Stimulated activated naive CD8-positive, alpha-beta T cell treated with anti-CD3 and anti-CD28 coated beads, Interleukin-15, Interleukin-2, amounts not matched to agents 100 ng/mL and 50 ng/mL, for 24 hours (primary cell): ENCODE results near the gene CYB5A.

Experiments used
- H3K27ac Mint-ChIP-seq: one replicate; pipeline ENCODE4 v1.8.0; 2021; ENCODE audit warnings: mild to moderate bottlenecking, mixed read lengths
- H3K27me3 Mint-ChIP-seq: one replicate; pipeline ENCODE4 v1.8.0; 2021; ENCODE audit warnings: mixed read lengths
- H3K36me3 Mint-ChIP-seq: one replicate; pipeline ENCODE4 v1.8.0; 2021; ENCODE audit warnings: low read depth, mixed read lengths
- H3K4me1 Mint-ChIP-seq: one replicate; pipeline ENCODE4 v1.8.0; 2021; ENCODE audit warnings: low read depth, mixed read lengths
- H3K4me3 Mint-ChIP-seq: one replicate; pipeline ENCODE4 v1.8.0; 2021; ENCODE audit warnings: mild to moderate bottlenecking, mixed read lengths
- H3K9me3 Mint-ChIP-seq: one replicate; pipeline ENCODE4 v1.8.0; 2021; ENCODE audit warnings: mixed read lengths

The CYB5A gene

GRCh38 chr18:74229891-74230290 lies 61.9 kb downstream of the CYB5A start:
- Mint-ChIP-seq H3K4me3 (no peak overlapping the region), H3K27ac (no peak overlapping the region), H3K4me1 (no peaks in the 10 kb centered on the region), H3K36me3 (no peaks in the 10 kb centered on the region), H3K9me3 (no peaks in the 10 kb centered on the region), H3K27me3 (no peaks in the 10 kb centered on the region)

GRCh38 chr18:74229005-74229404 lies 62.8 kb downstream of the CYB5A start:
- no peaks in the 10 kb centered on the region for H3K4me1 Mint-ChIP-seq
- H3K27ac Mint-ChIP-seq = no peak overlapping the region
- H3K36me3 Mint-ChIP-seq = no peaks in the 10 kb centered on the region
- H3K4me3 Mint-ChIP-seq = no peak overlapping the region
- H3K27me3 Mint-ChIP-seq = no peaks in the 10 kb centered on the region
- H3K9me3 Mint-ChIP-seq = no peaks in the 10 kb centered on the region

- Mint-ChIP-seq H3K36me3 (no peaks in the 10 kb centered on the region), H3K27ac (no peak overlapping the region), H3K4me1 (no peaks in the 10 kb centered on the region), H3K27me3 (no peaks in the 10 kb centered on the region), H3K9me3 (no peaks in the 10 kb centered on the region), H3K4me3 (no peak overlapping the region)
These were observed 63.5 kb downstream of the CYB5A start for GRCh38 chr18:74228312-74228711.

GRCh38 chr18:74226666-74227065 lies 65.1 kb downstream of the CYB5A start:
- Mint-ChIP-seq H3K36me3 (no peaks in the 10 kb centered on the region), H3K4me1 (no peaks in the 10 kb centered on the region), H3K27me3 (no peaks in the 10 kb centered on the region), H3K27ac (no peak overlapping the region), H3K4me3 (no peak overlapping the region), H3K9me3 (no peaks in the 10 kb centered on the region)

- Mint-ChIP-seq H3K4me3 (no peak overlapping the region), H3K27ac (no peak overlapping the region), H3K9me3 (no peaks in the 10 kb centered on the region), H3K27me3 (no peaks in the 10 kb centered on the region), H3K36me3 (no peaks in the 10 kb centered on the region), H3K4me1 (no peaks in the 10 kb centered on the region)
These were observed 65.6 kb downstream of the CYB5A start for GRCh38 chr18:74226156-74226555.

- Mint-ChIP-seq H3K27me3 (no peaks in the 10 kb centered on the region), H3K36me3 (no peaks in the 10 kb centered on the region), H3K4me3 (no peak overlapping the region), H3K27ac (no peak overlapping the region), H3K4me1 (no peaks in the 10 kb centered on the region), H3K9me3 (no peaks in the 10 kb centered on the region)
These were observed 66.4 kb downstream of the CYB5A start for GRCh38 chr18:74225193-74225840.

- no peaks in the 10 kb centered on the region for H3K27me3 Mint-ChIP-seq
- H3K9me3 Mint-ChIP-seq = no peaks in the 10 kb centered on the region
- H3K4me1 Mint-ChIP-seq = no peaks in the 10 kb centered on the region
- H3K36me3 Mint-ChIP-seq = no peaks in the 10 kb centered on the region
- H3K27ac Mint-ChIP-seq = no peak overlapping the region
- H3K4me3 Mint-ChIP-seq = no peak overlapping the region
These were observed 68.9 kb downstream of the CYB5A start for GRCh38 chr18:74222710-74223494.

GRCh38 chr18:74221081-74221480 lies 70.7 kb downstream of the CYB5A start:
- Mint-ChIP-seq H3K4me3 (no peak overlapping the region), H3K27me3 (no peaks in the 10 kb centered on the region), H3K27ac (no peak overlapping the region), H3K9me3 (no peaks in the 10 kb centered on the region), H3K36me3 (no peaks in the 10 kb centered on the region), H3K4me1 (no peaks in the 10 kb centered on the region)

- peaks cover 3% of the 10 kb centered on the region for H3K27me3 Mint-ChIP-seq
- H3K4me1 Mint-ChIP-seq = no peaks in the 10 kb centered on the region
- no peak overlapping the region for H3K27ac Mint-ChIP-seq
- no peaks in the 10 kb centered on the region for H3K9me3 Mint-ChIP-seq
- no peaks in the 10 kb centered on the region for H3K36me3 Mint-ChIP-seq
- H3K4me3 Mint-ChIP-seq = no peak overlapping the region
These were observed 72.7 kb downstream of the CYB5A start for GRCh38 chr18:74219056-74219455.

GRCh38 chr18:74217476-74218143 lies 74.2 kb downstream of the CYB5A start:
- Mint-ChIP-seq H3K27ac (no peak overlapping the region), H3K9me3 (no peaks in the 10 kb centered on the region), H3K4me3 (no peak overlapping the region), H3K27me3 (peaks cover 7% of the 10 kb centered on the region), H3K36me3 (no peaks in the 10 kb centered on the region), H3K4me1 (no peaks in the 10 kb centered on the region)

GRCh38 chr18:74216661-74217110 lies 75.1 kb downstream of the CYB5A start:
- no peak overlapping the region for H3K4me3 Mint-ChIP-seq
- H3K9me3 Mint-ChIP-seq = no peaks in the 10 kb centered on the region
- no peaks in the 10 kb centered on the region for H3K4me1 Mint-ChIP-seq
- no peaks in the 10 kb centered on the region for H3K36me3 Mint-ChIP-seq
- H3K27ac Mint-ChIP-seq = no peak overlapping the region
- peaks cover 7% of the 10 kb centered on the region for H3K27me3 Mint-ChIP-seq

- H3K27ac Mint-ChIP-seq = no peak overlapping the region
- H3K4me1 Mint-ChIP-seq = no peaks in the 10 kb centered on the region
- no peak overlapping the region for H3K4me3 Mint-ChIP-seq
- no peaks in the 10 kb centered on the region for H3K36me3 Mint-ChIP-seq
- no peaks in the 10 kb centered on the region for H3K9me3 Mint-ChIP-seq
- peaks cover 7% of the 10 kb centered on the region for H3K27me3 Mint-ChIP-seq
These were observed 75.9 kb downstream of the CYB5A start for GRCh38 chr18:74215863-74216262.

- no peaks in the 10 kb centered on the region for H3K4me1 Mint-ChIP-seq
- no peaks in the 10 kb centered on the region for H3K36me3 Mint-ChIP-seq
- no peak overlapping the region for H3K4me3 Mint-ChIP-seq
- H3K27ac Mint-ChIP-seq = no peak overlapping the region
- no peaks in the 10 kb centered on the region for H3K9me3 Mint-ChIP-seq
- peaks cover 7% of the 10 kb centered on the region for H3K27me3 Mint-ChIP-seq
These were observed 78.3 kb downstream of the CYB5A start for GRCh38 chr18:74213429-74213828.

GRCh38 chr18:74204526-74205152 lies 87.1 kb downstream of the CYB5A start:
- Mint-ChIP-seq H3K27ac (peak overlapping the region; percentile 49), H3K4me3 (no peak overlapping the region), H3K36me3 (no peaks in the 10 kb centered on the region), H3K9me3 (no peaks in the 10 kb centered on the region), H3K27me3 (no peaks in the 10 kb centered on the region), H3K4me1 (no peaks in the 10 kb centered on the region)

GRCh38 chr18:74203811-74204210 lies 88.0 kb downstream of the CYB5A start:
- no peak overlapping the region for H3K27ac Mint-ChIP-seq
- H3K4me3 Mint-ChIP-seq = no peak overlapping the region
- H3K9me3 Mint-ChIP-seq = no peaks in the 10 kb centered on the region
- H3K27me3 Mint-ChIP-seq = no peaks in the 10 kb centered on the region
- H3K4me1 Mint-ChIP-seq = no peaks in the 10 kb centered on the region
- H3K36me3 Mint-ChIP-seq = no peaks in the 10 kb centered on the region
